ENCODE measurements around the gene OR2T8. TPM values are rescaled to one million over a fixed set of nuclear protein-coding genes. Genes with fewer than 3 reads are reported as not detected.

OR2T8 gene
- total RNA-seq: 0.14 TPM in 1 of 2 replicates, not detected in the other

GRCh38 chr1:247919952-247920351, at the start of gene OR2T8:
Gene OR2T8, plus strand, starts transcription at chr1:247920252. Its CDS starts 766 bp downstream, at chr1:247921018.
- DNase-seq (ENCODE audit: low read depth): no peak
- no peak within 1 kb of the TSS for H3K4me3 ChIP-seq (ENCODE audit: low read depth, low read length)
- no peak for TF ChIP-seq CTCF (conservative IDR thresholded peaks at IDR 0.05; ENCODE audit: low read depth, low read length)

GRCh38 chr1:247883346-247883745, 36.7 kb upstream of the OR2T8 start:
- H3K4me3 ChIP-seq (ENCODE audit: low read depth, low read length): no peak overlapping the region
- no peak for TF ChIP-seq CTCF (conservative IDR thresholded peaks at IDR 0.05; ENCODE audit: low read depth, low read length)
- DNase-seq (ENCODE audit: low read depth): no peak

DNA sequence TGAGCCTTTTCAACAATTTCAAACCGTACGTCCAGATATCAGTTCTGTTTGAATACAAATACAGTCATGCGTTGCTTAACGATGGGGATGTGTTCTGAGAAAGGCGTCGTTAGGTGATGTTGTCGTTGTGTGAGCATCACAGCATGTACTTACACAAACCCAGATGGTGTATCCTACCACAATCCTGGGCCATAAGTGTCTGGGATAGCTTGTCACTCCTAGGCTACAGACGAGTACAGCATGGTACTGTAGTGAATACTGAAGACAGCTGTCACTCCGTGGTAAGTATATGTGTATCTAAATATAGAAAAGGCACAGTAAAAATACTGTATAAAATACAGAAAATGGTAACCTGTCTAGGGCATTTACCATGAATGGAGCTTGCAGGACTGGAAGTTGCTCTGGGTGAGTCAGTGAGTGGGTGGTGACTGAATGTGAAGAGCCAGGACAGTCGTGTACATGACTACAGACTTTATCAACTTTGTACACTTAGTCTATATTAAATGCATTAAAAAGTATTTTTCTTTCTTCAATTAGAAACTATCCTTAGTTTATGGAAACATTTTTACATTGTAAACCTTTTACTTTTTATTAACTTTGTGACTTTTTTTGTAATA, 35.1 kb upstream of the OR2T8 start:
- no peak overlapping the region for H3K4me3 ChIP-seq (ENCODE audit: low read depth, low read length)
- no peak for TF ChIP-seq CTCF (conservative IDR thresholded peaks at IDR 0.05; ENCODE audit: low read depth, low read length)
- DNase-seq (ENCODE audit: low read depth): no peak

DNA sequence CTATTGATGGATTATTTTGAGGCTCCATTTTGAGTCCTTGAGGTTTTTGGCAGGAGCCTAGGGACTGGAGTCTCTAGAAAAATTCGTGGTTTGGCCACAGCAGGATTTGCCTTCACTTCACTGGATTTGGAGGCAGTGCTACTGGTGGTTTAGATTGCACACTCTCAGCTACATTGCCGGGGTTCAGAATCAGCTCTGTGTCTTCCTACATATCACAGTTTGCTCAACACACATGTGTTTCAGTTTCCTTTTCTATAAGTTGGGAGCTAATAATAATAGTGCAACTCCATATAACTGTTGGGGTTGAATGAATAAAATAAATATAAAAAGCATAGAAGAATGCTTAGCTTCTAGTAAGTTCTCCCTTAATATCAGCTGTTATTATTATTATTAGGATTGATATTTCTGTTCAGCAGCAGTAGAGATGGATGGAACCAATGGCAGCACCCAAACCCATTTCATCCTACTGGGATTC, 24.9 kb upstream of the OR2T8 start, which contains the start of gene OR2W3:
Gene OR2W3, plus strand, starts transcription at position 425 of the 475 bp plus-strand sequence. Its CDS starts 0 bp downstream, at position 425.
- DNase-seq (ENCODE audit: low read depth): no peak
- H3K4me3 ChIP-seq (ENCODE audit: low read depth, low read length): no peak within 1 kb of the TSS
- no peak for TF ChIP-seq CTCF (conservative IDR thresholded peaks at IDR 0.05; ENCODE audit: low read depth, low read length)

GRCh38 chr1:247895976-247896375, 24.1 kb upstream of the OR2T8 start:
- TF ChIP-seq CTCF (conservative IDR thresholded peaks at IDR 0.05; ENCODE audit: low read depth, low read length): no peak
- no peak overlapping the region for H3K4me3 ChIP-seq (ENCODE audit: low read depth, low read length)
- DNase-seq (ENCODE audit: low read depth): no peak

GRCh38 chr1:247904122-247904521, 15.9 kb upstream of the OR2T8 start:
- no peak for DNase-seq (ENCODE audit: low read depth)
- H3K4me3 ChIP-seq (ENCODE audit: low read depth, low read length): no peak overlapping the region
- TF ChIP-seq CTCF (conservative IDR thresholded peaks at IDR 0.05; ENCODE audit: low read depth, low read length): no peak

DNA sequence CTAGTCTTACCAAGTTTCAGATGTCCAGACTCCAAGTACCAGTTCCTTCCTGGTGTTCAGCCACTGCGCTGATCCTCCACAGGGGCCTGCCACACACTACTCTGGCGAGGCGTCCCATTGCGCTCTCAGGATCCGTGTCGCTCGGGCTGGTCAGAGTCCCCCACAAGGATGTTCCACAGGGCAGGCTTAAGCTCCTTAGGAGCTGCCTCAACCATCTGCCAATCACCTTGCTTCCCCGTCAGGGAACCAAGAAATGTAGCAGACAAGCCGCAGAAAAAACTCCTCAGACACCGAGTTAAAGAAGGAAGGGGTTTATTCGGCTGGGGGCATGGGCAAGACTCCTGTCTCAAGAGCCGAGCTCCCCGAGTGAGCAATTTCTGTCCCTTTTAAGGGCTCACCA, 14.9 kb upstream of the OR2T8 start:
- TF ChIP-seq CTCF (conservative IDR thresholded peaks at IDR 0.05; ENCODE audit: low read depth, low read length): no peak
- no peak overlapping the region for H3K4me3 ChIP-seq (ENCODE audit: low read depth, low read length)
- DNase-seq (ENCODE audit: low read depth): no peak
